Measurements from ENCODE around the gene FBXL13.
"Not testable (repeated sequence)": the region's sequence is repeated elsewhere in the genome, so short reads cannot be mapped to it uniquely, and the experiment has no call there.

Gene FBXL13

DNA sequence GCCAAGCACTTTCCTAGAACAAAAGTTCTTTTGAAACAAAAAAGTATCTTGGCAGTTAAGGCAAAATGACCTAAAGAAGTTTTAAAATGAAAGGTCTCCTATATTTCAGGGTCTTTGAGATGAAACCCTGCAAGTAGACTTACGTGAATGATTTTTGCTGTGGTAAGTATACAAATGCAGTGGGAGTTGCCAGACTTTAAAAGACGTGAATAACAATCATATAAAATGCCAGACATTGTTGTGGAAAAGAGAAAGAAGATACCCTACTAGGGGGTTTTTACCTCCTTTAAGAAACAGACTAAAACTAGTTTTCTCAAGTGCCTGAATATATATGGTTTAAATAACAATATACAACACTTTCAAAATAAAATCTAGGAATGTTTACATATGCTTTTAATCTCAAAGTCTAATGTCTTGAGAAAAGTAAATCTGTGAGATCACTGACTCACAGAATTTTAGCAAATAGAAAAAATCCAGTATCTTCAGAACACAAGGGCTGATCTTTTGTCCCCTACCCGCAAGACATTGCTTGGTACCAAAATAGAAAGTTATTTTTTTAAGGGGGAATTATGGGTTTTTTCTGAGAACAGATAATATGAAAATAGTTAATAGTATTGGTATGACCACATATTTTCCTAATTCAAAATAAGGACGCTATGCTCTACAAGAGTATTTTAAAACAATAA, 132.3 kb downstream of the FBXL13 start:
- DNase-seq (ENCODE audit: low spot score), result no peak
- no peak for FAIRE-seq

DNA sequence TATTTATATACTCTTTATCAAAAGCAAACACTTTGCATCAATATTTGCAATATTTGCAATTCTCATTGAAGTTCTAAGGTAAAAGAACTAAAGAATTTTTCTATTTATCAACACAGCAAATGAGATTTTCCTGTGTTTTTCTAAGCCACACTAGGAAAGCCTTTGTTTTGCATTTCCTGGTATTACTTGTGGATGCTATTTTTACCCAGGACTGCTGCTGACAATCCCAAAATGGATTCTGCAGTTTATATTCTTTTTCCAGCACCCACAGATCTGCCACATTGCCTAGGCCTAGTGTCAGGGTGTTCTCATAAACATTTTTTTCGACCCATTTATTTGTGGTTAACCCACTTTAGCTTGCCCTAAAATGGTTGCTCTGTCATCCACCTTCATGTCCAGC, 135.9 kb downstream of the FBXL13 start:
- no peak for FAIRE-seq

DNA sequence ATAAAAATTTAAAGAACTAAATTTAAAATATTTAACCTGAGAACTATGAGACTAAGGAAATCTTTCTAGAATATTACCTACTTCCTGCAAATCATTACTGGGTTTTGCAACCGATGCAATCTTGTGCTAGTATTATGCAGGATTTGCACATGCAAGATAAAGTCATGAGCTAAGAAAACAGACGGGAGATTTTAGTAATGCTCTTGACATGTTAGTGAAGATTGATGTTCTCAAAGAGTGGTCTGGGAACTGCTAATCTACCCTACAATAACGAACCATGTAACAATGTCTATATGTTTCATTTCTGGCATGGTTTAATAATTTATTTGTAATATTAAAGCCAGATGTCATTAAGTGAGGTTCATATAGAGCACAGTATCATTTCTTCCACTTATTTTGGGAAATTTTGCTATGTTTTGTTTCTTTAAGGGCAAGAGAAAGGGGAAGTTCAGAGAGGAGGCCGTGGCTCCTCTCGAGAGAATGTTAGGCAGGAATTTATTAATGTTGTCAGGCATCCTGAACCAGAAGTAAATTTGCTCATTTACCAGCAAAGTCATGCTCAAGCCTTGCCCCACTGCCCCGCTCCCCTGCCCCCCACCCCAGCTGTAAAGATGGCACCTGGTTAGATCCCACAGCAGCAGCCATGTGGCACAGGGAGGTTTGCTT, 139.0 kb downstream of the FBXL13 start:
- FAIRE-seq, result no peak
- DNase-seq (ENCODE audit: low spot score), result no peak

More for the DNA sequence above, 135.9 kb downstream of the FBXL13 start:
- DNase-seq (ENCODE audit: low spot score), result no peak

DNA sequence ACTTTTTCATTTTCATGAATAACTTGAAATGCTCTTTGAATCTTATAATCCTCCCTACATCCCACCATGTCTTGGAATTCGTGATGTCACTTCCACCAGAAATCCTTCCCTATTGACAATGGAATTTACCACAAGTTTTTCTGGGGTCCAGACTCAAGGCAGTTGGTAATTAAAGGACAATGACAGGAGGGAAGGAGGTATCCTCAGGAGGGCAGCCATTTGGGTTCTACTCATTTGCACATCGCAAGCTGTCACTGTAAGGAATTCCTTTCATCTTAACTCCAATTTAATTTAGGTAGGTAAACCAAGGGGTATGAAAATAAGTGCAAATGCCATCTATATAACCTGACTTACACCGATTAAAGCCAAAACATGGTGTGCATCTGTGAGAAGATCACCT, 139.9 kb downstream of the FBXL13 start:
- FAIRE-seq, result no peak
- no peak for DNase-seq (ENCODE audit: low spot score)

DNA sequence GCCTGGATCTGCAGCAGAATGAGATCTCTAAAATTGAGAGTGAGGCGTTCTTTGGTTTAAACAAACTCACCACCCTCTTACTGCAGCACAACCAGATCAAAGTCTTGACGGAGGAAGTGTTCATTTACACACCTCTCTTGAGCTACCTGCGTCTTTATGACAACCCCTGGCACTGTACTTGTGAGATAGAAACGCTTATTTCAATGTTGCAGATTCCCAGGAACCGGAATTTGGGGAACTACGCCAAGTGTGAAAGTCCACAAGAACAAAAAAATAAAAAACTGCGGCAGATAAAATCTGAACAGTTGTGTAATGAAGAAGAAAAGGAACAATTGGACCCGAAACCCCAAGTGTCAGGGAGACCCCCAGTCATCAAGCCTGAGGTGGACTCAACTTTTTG, 140.4 kb downstream of the FBXL13 start:
- DNase-seq (ENCODE audit: low spot score) (no peak), FAIRE-seq (no peak)

DNA sequence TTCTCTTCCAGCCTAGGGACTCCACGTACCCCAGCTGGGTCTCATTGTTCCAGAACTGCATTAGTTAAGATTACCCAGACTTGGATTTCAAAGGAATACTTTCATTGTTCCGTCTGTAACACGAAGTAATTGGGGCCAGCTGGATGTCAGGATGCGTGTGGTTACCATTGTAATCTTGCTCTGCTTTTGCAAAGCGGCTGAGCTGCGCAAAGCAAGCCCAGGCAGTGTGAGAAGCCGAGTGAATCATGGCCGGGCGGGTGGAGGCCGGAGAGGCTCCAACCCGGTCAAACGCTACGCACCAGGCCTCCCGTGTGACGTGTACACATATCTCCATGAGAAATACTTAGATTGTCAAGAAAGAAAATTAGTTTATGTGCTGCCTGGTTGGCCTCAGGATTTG, 140.8 kb downstream of the FBXL13 start:
- FAIRE-seq (no peak), DNase-seq (ENCODE audit: low spot score) (no peak)

DNA sequence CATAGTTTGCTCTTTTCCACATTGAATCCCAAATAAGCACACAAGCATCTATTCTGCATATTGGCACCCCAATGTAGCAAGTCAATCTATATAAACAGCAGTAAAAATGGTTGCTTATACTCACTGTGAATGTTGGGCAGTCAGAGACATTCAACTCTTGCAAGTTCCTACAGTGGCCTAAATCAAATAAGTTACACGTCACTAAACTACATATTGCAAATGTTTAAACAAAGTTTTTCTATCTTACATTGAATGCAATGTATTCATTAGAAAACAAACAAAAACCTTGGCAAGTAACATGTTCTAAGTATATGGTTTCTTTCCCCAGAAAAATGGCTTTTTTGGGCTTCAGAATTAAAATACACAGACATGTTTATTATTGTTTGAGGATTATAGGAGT, 142.8 kb downstream of the FBXL13 start:
- DNase-seq (ENCODE audit: low spot score) (no peak), FAIRE-seq (no peak)

DNA sequence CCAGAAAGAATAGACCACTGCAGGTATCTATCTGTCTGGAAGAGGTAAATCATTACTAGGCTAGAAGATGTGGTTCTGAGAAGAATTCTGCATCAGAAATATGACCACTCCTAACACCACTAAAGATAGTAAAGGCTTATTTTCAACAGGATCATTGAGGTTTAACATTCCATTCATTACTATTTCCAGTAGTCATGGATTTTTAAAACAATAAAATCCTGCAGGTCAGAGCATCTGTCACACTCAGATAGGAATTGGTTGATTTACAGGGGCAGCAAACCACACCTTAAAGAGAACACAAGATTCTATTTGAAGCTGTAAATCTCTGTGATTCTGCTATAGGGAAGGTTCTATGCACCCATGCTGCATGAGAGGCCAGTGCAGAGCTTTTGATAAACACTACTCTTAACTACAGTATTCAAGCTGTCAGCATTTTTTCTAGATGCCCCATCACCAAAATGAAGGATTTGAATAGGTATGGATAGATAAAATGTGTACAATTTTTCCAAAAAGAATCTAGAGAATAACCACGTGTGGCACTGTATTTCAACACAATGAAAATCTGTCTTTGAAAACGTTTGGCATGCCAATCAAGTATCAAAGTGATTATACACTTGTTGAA, 147.2 kb downstream of the FBXL13 start:
- FAIRE-seq (peak; percentile 99), DNase-seq (ENCODE audit: low spot score) (peak; percentile 96)

DNA sequence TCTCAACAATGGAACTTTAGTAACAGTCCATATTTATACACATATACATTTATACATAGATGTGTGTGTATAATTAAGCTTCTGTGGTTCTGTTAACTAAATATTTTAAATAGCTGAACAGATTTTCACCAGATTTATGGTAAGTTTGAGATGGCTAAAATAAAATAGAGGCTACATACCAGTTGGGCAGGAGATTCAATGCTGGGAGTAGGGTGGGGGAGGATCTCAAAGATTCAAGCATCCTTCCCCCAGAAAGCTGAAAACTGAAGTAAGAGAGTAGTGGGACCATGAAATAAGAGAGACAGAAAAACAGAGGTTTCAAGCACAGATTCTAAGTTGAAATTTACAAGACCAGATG, 147.8 kb downstream of the FBXL13 start:
- DNase-seq (ENCODE audit: low spot score), result no peak
- FAIRE-seq, result no peak

DNA sequence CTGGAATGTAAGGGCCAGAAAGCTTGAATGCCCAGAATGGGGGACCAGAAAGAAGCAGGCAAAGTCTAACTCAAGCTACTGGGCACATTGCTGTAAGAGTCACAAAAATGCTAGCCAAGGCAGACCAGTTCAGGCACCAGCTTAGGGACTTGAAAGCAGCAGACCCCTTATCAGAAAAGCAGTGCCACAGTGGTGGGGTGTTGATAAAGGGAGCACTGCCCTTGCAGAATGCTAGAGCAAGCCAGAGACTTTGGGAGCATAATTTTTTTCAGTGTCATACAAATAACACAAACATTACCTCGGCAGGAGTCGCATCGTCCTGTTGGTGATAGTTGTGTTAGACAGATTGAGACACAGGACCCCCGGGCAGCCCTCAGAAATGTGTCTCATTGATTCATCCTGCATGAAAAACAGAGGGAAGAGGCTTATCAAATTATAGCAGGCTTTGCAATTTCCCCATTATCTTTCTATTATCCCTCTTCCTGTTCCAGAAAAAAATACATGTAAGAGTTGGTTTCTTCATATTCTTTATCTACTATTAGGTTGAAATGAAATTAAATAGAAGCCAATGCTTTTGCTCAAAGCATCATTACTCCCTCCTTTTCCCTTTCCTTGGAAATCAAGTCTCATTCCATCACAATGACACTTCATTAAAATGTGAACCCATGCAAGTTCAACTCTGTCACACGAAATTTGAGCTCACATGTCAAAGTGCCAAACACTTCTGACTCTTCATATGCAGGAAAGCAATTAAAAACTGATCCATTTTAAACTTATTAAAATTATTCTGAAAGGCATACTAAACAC, 148.4 kb downstream of the FBXL13 start:
- FAIRE-seq (no peak), DNase-seq (ENCODE audit: low spot score) (peak; percentile 29)

DNA sequence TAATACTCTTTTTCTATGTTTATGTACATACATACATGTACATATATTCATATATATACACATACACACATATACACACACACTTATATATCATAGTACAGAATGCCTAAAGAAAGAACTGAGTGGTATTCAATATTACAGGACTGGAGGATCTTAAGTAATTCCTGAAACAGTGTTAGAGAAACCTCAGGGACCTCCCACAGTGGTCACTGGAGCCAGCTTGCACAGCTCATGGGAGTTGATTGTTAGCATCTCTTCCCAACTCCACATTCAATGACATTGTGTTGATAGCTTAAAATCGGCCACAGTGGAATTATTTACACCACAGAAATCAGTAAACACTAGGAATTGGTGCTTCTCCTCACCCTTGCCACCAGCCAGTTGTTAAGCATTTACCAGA, 155.8 kb downstream of the FBXL13 start:
- no peak for FAIRE-seq
- DNase-seq (ENCODE audit: low spot score), result no peak

DNA sequence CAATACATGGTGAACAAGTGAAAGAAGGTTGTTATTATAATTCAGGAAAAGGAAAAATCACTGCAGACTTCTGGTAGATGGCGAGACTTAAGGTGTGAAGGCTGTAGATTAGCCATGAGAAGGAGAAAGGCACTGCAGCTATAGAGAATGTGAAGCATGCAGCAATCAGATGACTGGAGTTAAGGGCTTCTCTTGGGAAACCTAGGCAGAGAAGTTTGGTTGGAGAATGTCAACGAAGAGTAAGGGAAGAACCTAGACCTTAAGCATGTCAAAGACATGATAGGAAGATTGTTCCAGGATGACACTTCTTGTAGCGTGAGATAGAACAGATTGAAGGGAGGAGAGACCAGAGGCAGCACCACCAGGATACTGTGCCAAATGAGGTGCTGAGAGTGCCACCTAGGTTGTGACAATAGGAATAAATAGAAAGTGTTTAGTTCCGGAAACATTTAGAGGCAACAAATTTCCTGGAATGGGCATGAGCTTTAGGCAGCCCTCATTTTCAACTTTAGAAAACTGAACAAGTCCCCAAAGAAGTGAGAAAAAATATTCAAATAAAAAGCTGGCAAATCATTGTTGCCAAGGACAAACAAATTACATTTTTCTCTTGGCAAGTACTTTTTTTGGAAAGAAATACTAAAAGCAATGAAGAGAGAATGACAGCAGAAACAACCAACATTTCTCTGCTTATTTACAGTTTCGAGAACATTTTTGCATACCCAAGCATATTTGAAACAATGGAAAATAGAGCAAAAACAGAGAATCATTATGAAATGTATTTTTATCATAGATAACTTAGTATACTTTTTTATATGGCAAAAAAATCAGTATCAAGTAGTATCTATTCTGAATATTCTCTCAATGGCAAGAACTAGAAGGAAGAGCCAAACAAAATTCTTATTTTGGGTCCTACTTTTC, 156.9 kb downstream of the FBXL13 start:
- DNase-seq (ENCODE audit: low spot score) (no peak), FAIRE-seq (no peak)

DNA sequence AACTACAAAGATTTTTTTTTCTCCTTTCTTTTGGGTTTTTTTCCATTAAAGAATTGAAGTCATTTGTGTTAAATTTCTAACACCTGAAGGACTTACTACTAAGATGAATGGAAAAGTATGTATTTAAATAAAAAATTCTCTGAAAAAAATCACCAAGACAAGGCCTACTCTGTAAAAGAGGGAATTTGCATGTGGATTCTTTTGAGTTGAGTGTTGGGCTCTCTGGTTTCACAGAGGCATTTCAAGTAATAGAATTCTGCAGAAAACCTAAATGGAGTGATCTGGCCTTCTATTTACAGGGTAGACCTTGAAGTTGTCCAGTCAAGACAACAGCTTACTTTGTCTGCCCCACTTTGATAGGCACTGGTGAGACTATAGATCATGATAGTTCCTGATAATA, 157.7 kb downstream of the FBXL13 start:
- no peak for FAIRE-seq
- no peak for DNase-seq (ENCODE audit: low spot score)

DNA sequence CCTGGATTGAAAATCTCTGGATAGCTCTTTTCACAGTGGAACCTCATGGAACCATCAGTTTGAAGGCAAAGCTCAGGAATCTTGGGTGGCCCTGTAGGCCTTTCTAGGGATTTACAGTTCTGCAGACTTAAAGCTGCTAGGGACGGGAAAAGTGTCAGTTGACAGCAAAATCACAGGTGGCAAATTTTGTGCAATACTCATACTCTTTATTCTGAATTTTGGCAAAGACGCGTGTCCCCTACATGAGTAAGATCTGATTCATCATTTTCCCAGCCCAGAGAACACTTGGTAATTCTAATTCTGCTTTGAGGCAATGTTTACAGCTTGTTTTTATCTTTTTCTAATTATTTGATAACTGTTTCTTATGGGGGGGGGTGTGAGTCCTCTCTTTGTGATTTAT, 158.2 kb downstream of the FBXL13 start:
- FAIRE-seq (peak; percentile 68), DNase-seq (ENCODE audit: low spot score) (peak; percentile 33)

DNA sequence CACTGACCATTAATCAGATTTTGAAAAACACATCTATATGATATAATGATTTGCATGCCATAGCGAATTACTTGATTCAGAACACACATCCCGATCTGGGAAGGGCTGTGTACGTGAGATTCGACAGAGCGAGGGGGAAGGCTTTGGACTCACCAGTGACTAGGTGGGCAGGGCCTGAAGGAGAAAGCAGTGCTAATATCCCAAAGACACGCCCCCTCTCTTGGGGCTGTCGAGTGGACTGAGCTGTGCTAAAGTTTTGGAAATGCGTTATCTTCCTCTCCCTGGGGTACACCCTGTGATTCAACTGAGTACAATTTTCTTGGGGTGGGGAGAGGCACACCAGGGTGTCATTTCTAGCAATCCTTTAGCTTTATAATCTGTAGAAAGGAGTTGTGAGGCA, 160.0 kb downstream of the FBXL13 start:
- DNase-seq (ENCODE audit: low spot score) (no peak), FAIRE-seq (no peak)

DNA sequence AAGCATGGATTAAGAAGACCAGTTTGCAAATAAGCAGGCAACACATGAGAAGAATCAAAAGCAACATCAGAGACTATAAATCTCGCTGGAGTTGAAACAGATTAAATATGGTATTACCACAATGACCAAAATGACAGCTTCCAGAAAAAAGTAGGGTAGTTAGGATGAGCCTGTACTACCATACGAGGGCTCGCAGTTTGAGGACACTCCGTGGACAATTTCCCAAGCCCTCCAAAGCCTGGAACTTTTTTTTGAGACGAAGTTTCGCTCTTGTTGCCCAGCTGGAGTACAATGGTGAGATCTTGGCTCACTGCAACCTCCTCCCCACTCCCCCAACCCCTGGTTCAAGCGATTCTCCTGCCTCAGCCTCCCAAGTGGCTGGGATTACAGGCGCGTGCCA, 160.8 kb downstream of the FBXL13 start:
- DNase-seq (ENCODE audit: low spot score) (no peak), FAIRE-seq (no peak)

DNA sequence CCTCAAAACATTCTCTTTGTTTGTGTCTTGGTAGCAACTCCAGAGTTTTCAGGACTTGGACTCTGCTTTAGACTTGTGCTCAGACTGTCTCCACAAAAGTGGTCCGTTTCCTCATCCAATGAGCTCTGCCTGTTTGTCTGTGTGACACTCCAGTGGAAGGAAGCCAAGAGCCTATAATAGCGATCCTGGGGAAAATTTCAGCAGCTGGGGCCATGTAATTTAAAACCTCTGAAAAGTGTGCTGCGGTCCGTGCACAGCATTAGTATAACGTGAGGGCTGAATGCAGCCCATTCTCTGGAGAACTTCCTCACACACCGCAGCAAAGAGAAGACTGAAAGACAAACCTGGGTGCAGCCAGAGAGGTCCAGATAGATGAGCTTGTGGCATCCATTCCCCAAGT, 161.9 kb downstream of the FBXL13 start, which contains the start of gene LRRC17:
Gene LRRC17 (plus strand): TSS at position 259 of the 400 bp plus-strand sequence. CDS start 20,914 bp downstream, outside the sequence.
- FAIRE-seq, result no peak

DNA sequence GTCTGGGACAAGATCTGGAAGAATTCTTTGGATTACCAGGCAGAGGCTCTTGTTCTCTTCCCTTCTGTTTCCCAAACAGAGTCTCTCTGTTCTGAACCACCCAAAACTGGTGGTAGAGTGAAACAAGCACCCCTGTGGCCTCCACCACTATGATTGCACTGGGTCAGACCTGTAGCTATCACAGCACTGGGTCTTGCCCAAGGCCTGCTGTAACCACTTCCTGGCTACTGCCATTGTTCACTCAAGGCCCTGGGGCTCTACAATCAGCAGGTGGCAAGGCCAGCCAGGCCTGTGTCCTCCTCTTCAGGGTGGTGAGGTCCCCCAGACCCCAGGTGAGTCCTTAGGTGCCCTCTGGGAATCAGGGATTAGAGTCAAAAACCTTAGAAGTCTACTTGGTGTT, 165.9 kb downstream of the FBXL13 start:
- no peak for FAIRE-seq
- no peak for DNase-seq (ENCODE audit: low spot score)

More for the DNA sequence above, 161.9 kb downstream of the FBXL13 start, which contains the start of gene LRRC17:
- no peak for DNase-seq (ENCODE audit: low spot score)

DNA sequence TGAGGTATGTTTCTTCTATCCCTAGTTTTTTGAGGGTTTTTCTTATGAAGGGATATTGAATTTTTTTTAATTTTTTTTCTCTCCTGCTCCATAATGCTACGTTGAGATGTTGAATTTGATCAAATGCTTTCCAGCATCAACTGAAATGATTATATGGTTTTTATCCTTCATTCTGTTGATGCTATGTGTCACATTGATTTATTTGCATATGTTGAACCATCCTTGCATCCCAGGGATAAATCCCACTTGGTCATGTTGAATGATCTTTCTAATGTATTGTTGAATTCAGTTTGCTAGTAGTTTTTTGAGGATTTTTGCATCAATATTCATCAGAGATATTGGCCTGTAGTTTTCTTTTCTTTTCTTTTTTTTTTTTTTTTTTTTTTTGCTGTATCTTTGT, 171.0 kb downstream of the FBXL13 start:
- FAIRE-seq; DNase-seq (ENCODE audit: low spot score): not testable (repeated sequence)

DNA sequence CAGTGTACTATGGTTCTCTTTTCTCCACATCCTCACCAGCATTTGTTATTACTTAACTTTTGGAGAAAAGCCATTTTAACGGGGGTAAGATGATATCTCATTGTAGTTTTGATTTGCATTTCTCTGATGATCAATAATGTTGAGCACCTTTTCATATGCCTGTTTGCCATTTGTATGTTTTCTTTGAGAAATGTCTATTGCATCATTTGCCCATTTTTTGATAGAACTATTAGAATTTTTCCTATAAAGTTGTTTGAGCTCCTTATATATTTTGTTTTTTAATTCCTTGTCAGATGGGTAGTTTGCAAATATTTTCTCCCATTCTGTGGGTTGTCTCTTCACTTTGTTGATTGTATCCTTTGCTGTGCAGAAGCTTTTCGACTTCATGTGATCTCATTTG, 172.5 kb downstream of the FBXL13 start:
- not testable (repeated sequence) for DNase-seq (ENCODE audit: low spot score); FAIRE-seq

DNA sequence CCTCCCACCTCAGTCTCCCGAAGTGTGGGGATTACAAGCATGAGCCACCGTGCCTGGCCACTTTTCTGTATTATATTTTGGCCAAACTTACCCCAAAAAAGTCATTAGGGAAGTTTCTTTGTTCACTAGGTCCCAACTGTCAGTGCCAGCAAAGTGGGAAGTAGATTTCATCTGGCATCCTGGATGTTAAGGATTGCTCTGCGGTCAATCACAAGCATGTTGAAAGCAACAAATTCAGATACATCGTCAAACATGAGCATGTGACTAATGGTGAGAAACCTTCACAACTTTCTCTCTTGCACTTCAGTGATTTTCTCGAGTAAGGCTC, 176.1 kb downstream of the FBXL13 start:
- FAIRE-seq, result no peak
- no peak for DNase-seq (ENCODE audit: low spot score)

Data from RCC 7860 (cell line).